Measurements from ENCODE around the gene UGT1A5. TPM values are rescaled to one million over a fixed set of nuclear protein-coding genes. Genes with fewer than 3 reads are reported as not detected.

Gene UGT1A5
- total RNA-seq, 2 experiments from 2014 or later, result not detected

GRCh38 chr2:233801357-233802131, 88.8 kb downstream of the UGT1A5 start:
- ChIA-PET POLR2A (interaction anchor here (1.3 kb wide), 1 partner anchor 10 kb away, joined by 3 read pairs; no protein-coding TSS in a partner anchor), CTCF (ENCODE audit: unreplicated experiment) (no interaction called here)
- H3K4me2 ChIP-seq (ENCODE audit: low read length), result no peak overlapping the region; the same call in 1 of the 2 replicates
- no peaks in the 10 kb centered on the region for H3K79me2 ChIP-seq (ENCODE audit: insufficient read depth, low read depth, low read length)
- no peak overlapping the region for H3K4me3 ChIP-seq (ENCODE audit: low read depth, low read length, poor library complexity, severe bottlenecking)
- TF ChIP-seq EZH2phosphoT487 (IDR thresholded peaks at IDR 0.05; ENCODE audit: borderline replicate concordance, low read depth, low read length), result no peak
- TF ChIP-seq, protein P1, sequence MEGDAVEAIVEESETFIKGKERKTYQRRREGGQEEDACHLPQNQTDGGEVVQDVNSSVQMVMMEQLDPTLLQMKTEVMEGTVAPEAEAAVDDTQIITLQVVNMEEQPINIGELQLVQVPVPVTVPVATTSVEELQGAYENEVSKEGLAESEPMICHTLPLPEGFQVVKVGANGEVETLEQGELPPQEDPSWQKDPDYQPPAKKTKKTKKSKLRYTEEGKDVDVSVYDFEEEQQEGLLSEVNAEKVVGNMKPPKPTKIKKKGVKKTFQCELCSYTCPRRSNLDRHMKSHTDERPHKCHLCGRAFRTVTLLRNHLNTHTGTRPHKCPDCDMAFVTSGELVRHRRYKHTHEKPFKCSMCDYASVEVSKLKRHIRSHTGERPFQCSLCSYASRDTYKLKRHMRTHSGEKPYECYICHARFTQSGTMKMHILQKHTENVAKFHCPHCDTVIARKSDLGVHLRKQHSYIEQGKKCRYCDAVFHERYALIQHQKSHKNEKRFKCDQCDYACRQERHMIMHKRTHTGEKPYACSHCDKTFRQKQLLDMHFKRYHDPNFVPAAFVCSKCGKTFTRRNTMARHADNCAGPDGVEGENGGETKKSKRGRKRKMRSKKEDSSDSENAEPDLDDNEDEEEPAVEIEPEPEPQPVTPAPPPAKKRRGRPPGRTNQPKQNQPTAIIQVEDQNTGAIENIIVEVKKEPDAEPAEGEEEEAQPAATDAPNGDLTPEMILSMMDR (conservative IDR thresholded peaks at IDR 0.05; ENCODE audit: low read length), result peak; percentile 39
- no peaks in the 10 kb centered on the region for H3K36me3 ChIP-seq (ENCODE audit: insufficient read depth, low read length)
- no peaks in the 10 kb centered on the region for H4K20me1 ChIP-seq (ENCODE audit: insufficient read depth, low read length)
- intact Hi-C loops (cut with micrococcal nuclease; ENCODE audit: unreplicated experiment), result no loop called here
- no TSS peak for BruUV-seq (replicated peaks)
- H3K9me2 ChIP-seq (ENCODE audit: insufficient read depth, low read length), result no peaks in the 10 kb centered on the region
- H3K9me3 ChIP-seq (ENCODE audit: low read length), result no peaks in the 10 kb centered on the region
- no peak overlapping the region for H2AFZ ChIP-seq (ENCODE audit: low read length)
- peaks cover 11% of the 10 kb centered on the region for H3K4me1 ChIP-seq (ENCODE audit: insufficient read depth, low read length, poor library complexity, severe bottlenecking)
- no peak overlapping the region for H3K27ac ChIP-seq (ENCODE audit: low read depth, low read length, poor library complexity, severe bottlenecking)
- peak; percentile 57 for DNase-seq (ENCODE audit: low spot score)

DNA sequence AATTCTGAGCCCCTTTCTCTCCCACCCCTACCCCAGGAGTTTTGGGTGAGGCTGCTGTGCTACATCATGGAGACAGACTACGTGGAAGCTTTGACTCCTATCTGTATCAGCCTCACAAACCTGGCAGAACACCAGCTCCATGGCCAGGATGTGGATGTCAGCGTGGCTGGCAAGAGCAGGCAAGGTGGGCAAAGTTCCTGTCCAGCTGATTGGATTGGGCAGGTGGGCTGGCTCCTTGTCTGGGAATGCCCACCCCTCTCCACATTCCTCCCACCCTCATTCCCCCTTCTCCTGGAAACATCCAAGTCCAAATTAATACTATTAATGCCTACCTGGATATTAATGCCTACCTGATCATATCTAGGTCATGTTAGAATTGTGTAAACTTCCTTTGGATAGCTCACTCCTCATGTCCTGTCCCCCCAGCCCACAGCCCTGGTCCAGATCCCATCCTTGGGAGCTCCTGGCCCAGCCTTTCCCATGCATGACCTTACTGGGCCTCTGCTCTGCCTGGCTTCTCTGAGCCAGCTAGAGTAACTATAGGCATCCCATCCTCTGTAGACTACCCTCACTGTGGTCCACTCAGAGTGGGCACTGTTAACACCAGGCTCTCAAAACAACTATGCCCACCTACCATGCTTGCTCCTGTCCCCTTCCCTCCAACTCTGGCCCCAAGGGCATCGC, 89.6 kb downstream of the UGT1A5 start:
- CTCF ChIA-PET (ENCODE audit: unreplicated experiment), result no interaction called here

More for the DNA sequence above, 89.6 kb downstream of the UGT1A5 start:
- Histone ChIP-seq H2AFZ (ENCODE audit: low read length) (no peak overlapping the region), H3K4me1 (ENCODE audit: insufficient read depth, low read length, poor library complexity, severe bottlenecking) (peaks cover 11% of the 10 kb centered on the region), H4K20me1 (ENCODE audit: insufficient read depth, low read length) (no peaks in the 10 kb centered on the region), H3K9me3 (ENCODE audit: low read length) (no peaks in the 10 kb centered on the region), H3K4me3 (ENCODE audit: low read depth, low read length, poor library complexity, severe bottlenecking) (no peak overlapping the region), H3K36me3 (ENCODE audit: insufficient read depth, low read length) (no peaks in the 10 kb centered on the region), H3K79me2 (ENCODE audit: insufficient read depth, low read depth, low read length) (no peaks in the 10 kb centered on the region), H3K9me2 (ENCODE audit: insufficient read depth, low read length) (no peaks in the 10 kb centered on the region), H3K4me2 (ENCODE audit: low read length) (no peak overlapping the region), H3K27ac (ENCODE audit: low read depth, low read length, poor library complexity, severe bottlenecking) (no peak overlapping the region)
- POLR2A ChIA-PET, result interaction anchor here (1.3 kb wide), 1 partner anchor 11 kb away, joined by 3 read pairs; no protein-coding TSS in a partner anchor
- BruUV-seq (replicated peaks), result no TSS peak
- DNase-seq (ENCODE audit: low spot score), result no peak
- intact Hi-C loops (cut with micrococcal nuclease; ENCODE audit: unreplicated experiment), result no loop called here
- TF ChIP-seq, protein P1 (conservative IDR thresholded peaks at IDR 0.05; ENCODE audit: low read length), result no peak

Measured in OCI-LY7 (cell line).